Activated CD4-positive, alpha-beta T cell treated with anti-CD3 and anti-CD28 coated beads, Interleukin-2, amount 10 ng/mL, durations not matched to agents 24 days and 14 days (primary cell): ENCODE results near the gene GABRB2. TPM values are rescaled to one million over a fixed set of nuclear protein-coding genes. Genes with fewer than 3 reads are reported as not detected.
"Not testable (repeated sequence)": the region's sequence is repeated elsewhere in the genome, so short reads cannot be mapped to it uniquely, and the experiment has no call there.

Source experiments
- DNase-seq: peaks from one replicate; pipeline ENCODE4 v3.0.0; 2022
- H3K27ac Mint-ChIP-seq: one replicate; pipeline ENCODE4 v1.8.0; 2022; ENCODE audit warnings: mild to moderate bottlenecking, mixed read lengths
- H3K27me3 Mint-ChIP-seq: one replicate; pipeline ENCODE4 v1.8.0; 2022; ENCODE audit warnings: mixed read lengths
- H3K36me3 Mint-ChIP-seq: one replicate; pipeline ENCODE4 v1.8.0; 2022; ENCODE audit warnings: low read depth, mild to moderate bottlenecking, mixed read lengths
- H3K4me1 Mint-ChIP-seq: one replicate; pipeline ENCODE4 v1.8.0; 2021; ENCODE audit warnings: mixed read lengths
- H3K4me3 Mint-ChIP-seq: one replicate; pipeline ENCODE4 v1.8.0; 2022; ENCODE audit warnings: mild to moderate bottlenecking, moderate library complexity, mixed read lengths
- H3K9me3 Mint-ChIP-seq: one replicate; pipeline ENCODE4 v1.8.0; 2021; ENCODE audit warnings: mixed read lengths
- intact Hi-C: fragments of 100-400 bp; cut with micrococcal nuclease; formaldehyde crosslinking; loops from one replicate; pipeline ENCODE4 v1.15.1; 2023
- total RNA-seq: library from RNA; stranded (reverse); gene quantifications from 2 replicates; pipeline ENCODE4 v1.2.3, GENCODE V29; 2022

GABRB2 gene
- total RNA-seq, 1 donor from 2014 or later, result not detected

DNA sequence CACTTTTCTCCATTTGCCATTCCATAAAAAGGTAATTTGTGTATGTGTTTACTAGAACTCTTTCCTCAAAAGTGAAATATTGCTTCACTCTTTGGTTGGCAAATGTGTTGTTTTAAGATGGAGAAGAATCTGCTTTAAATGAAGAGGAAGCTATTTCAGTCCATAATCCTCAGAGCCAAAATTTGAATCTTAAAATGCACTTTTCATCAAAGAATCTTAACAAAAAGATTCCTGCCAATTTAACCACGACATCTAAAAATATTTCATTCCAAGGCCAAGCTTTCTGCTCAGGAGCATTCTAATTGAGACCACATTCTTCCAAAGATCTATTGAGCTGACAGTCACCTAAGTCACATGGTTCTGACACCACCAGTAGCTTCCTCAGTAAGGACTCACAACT lies 7.5 kb downstream of the GABRB2 start:
- no peaks in the 10 kb centered on the region for H3K9me3 Mint-ChIP-seq
- intact Hi-C loops, result no loop called here
- H3K4me1 Mint-ChIP-seq, result no peaks in the 10 kb centered on the region
- peaks cover 2% of the 10 kb centered on the region for H3K27me3 Mint-ChIP-seq
- H3K27ac Mint-ChIP-seq, result no peak overlapping the region
- no peaks in the 10 kb centered on the region for H3K36me3 Mint-ChIP-seq
- no peak for DNase-seq
- H3K4me3 Mint-ChIP-seq, result no peak overlapping the region

DNA sequence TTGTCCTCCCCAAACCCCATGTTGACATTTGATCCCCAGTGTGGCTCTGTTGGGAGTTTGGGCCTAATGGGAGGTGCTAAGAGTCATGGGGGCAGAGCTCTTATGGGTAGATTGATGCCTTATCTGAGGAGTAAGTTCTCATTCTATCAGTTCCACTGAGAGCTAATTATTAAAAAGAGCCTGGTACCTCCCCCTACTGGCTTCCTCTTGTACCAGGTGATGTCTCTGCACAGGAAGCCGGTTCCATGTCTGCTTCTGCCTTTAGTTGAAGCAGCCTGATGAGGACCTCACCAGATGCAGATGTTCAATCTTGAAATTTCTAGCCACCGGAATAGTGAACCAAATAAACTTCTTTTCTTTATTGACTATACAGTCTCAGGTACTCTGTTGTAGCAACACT lies 10.8 kb downstream of the GABRB2 start:
- no peaks in the 10 kb centered on the region for H3K9me3 Mint-ChIP-seq
- no peak overlapping the region for H3K27ac Mint-ChIP-seq
- no peaks in the 10 kb centered on the region for H3K4me1 Mint-ChIP-seq
- H3K4me3 Mint-ChIP-seq, result no peak overlapping the region
- H3K36me3 Mint-ChIP-seq, result no peaks in the 10 kb centered on the region
- no peak for DNase-seq
- intact Hi-C loops, result no loop called here
- no peaks in the 10 kb centered on the region for H3K27me3 Mint-ChIP-seq

DNA sequence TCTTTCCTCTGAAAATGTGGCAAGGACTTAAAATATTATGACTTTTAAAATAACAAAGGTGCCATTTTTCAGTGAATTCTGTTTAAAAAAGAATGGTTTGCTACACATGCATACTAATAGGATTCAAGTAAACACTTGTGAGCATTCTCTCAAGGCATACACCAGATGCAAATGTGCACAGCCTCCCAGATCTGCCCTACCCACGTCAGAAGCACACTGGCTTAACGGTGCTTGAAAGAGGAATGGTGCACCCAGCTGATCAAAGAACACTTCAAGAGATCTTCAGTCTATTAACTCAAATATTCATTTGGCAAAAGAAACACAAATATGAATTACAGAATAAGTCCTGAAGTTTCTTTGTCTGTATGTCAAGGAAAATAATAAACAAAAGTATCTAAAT lies 15.8 kb downstream of the GABRB2 start:
- no peaks in the 10 kb centered on the region for H3K9me3 Mint-ChIP-seq
- H3K27ac Mint-ChIP-seq, result no peak overlapping the region
- DNase-seq, result no peak
- H3K4me1 Mint-ChIP-seq, result no peaks in the 10 kb centered on the region
- H3K27me3 Mint-ChIP-seq, result no peaks in the 10 kb centered on the region
- H3K4me3 Mint-ChIP-seq, result no peak overlapping the region
- intact Hi-C loops, result no loop called here
- H3K36me3 Mint-ChIP-seq, result no peaks in the 10 kb centered on the region

DNA sequence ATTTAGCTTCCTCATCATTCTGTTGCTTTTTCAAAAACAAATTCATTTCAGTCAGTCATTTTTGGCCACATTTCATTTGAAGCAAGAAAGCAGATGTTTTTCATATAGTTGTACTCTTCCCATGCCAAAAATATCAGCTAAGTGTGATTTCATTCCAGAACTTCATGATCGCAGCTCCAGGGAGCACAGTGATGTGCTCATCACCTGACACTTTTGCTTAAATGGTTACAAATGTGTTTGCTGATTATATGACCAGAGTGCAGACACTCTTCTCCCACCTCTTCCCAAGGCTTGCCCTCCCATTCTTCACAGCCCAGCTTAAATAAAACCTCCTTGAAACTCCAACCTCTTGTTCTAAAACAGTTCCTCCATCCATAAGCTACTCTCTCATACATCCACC lies 32.6 kb downstream of the GABRB2 start:
- DNase-seq, result no peak
- Mint-ChIP-seq H3K27ac (no peak overlapping the region), H3K4me1 (no peaks in the 10 kb centered on the region), H3K4me3 (no peak overlapping the region), H3K36me3 (no peaks in the 10 kb centered on the region), H3K27me3 (no peaks in the 10 kb centered on the region), H3K9me3 (peaks cover 5% of the 10 kb centered on the region)
- intact Hi-C loops, result no loop called here

DNA sequence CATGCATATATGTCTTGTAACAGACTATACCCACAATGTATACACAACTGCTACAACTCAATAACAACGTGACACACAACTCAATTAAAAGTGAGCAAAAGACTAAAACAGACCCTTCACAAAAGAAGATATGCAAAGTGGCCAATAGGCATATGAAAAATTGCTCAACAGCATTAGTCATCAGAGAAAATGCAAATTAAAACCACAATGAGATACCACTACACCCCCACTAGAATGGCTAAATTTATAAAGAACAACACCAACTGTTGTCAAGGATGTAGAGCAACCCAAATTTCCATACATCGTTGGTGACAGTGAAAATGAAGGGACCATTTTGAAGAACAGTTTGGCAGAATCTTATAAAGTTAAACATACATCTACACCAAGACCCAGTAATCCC lies 38.9 kb downstream of the GABRB2 start:
- Mint-ChIP-seq H3K9me3 (no peaks in the 10 kb centered on the region), H3K27me3 (no peaks in the 10 kb centered on the region), H3K36me3 (no peaks in the 10 kb centered on the region), H3K4me3 (no peak overlapping the region), H3K4me1 (no peaks in the 10 kb centered on the region), H3K27ac (no peak overlapping the region)
- DNase-seq, result no peak
- intact Hi-C loops, result no loop called here

DNA sequence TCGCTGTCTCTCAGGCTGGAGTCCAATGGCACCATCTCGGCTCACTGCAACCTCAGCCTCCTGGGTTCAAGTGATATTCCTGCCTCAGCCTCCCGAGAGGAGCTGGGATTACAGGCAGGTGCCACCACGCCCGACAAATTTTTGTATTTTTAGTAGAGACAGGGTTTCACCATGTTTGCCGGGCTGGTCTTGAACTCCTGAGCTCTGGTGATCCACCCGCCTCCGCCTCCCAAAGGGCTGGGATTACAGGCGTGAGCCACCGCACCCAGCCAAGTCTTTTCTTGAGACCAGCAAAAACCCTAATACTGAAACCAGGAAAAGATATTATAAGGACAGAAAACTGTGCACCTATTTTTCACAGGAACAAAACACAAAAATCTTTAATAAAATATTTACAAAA lies 41.4 kb downstream of the GABRB2 start:
- H3K4me3 Mint-ChIP-seq, H3K36me3 Mint-ChIP-seq, DNase-seq, H3K27ac Mint-ChIP-seq, H3K4me1 Mint-ChIP-seq, intact Hi-C loops, H3K9me3 Mint-ChIP-seq, H3K27me3 Mint-ChIP-seq: not testable (repeated sequence)

DNA sequence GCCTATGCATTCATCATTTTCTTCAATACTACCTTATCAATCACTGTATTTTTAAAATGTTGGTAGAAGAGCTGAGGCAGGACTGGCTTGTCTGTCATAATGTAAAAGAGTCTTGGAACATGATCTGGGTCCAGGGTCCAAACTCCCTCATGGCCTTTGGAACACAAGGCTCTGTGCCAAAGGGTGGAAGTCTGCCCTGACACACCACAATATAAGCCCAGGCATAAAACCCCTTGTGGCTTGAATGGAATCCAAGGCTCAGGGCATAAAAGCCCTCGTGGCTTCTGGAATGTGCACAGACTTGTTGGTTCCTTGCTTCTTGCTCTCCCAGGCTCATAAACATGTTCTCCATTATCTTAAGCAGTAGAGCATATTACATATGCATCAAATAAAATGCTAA lies 48.0 kb downstream of the GABRB2 start:
- Mint-ChIP-seq H3K27ac (no peak overlapping the region), H3K9me3 (peaks cover 3% of the 10 kb centered on the region), H3K4me3 (no peak overlapping the region), H3K4me1 (no peaks in the 10 kb centered on the region), H3K36me3 (no peaks in the 10 kb centered on the region), H3K27me3 (no peaks in the 10 kb centered on the region)
- intact Hi-C loops, result no loop called here
- no peak for DNase-seq

DNA sequence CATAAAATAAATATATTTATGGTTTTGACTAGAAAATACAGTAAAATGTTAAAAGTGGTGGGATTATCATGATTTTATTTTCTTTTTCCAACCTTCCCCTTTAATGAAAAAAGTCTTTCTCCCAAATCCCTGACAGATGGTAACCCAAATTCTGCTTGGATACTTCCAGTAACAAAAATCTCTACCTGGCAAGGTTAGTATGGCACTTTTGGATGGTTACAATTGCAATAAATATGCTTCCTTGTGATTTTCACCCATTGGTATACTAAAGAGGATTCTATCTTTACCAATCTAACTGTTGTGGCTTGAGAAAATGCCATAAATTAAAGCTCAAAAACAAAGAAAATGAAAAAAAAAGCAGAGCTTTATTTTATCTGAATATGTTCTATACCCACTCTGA lies 62.8 kb downstream of the GABRB2 start:
- intact Hi-C loops, result no loop called here
- Mint-ChIP-seq H3K27ac (no peak overlapping the region), H3K4me1 (no peaks in the 10 kb centered on the region), H3K27me3 (no peaks in the 10 kb centered on the region), H3K36me3 (no peaks in the 10 kb centered on the region), H3K9me3 (no peaks in the 10 kb centered on the region), H3K4me3 (no peak overlapping the region)
- no peak for DNase-seq

DNA sequence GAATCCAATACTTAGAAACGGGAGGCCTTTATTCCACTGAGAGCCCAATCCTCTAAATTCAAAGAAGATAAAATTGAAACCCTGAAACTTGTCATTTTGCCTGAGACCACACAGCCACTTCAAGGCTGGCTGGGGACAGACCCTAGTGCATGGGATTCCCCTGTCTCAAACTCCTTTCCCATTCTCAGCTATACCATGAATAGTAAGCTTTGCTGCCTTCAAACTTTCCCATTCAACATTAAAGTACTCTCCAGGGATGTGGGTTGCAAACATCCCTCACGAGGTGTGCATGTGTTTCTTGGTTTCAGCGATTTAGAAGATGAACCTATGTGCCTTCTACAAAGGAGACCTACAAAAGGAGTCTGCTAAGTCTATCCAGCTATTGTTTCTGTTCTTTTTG lies 64.6 kb downstream of the GABRB2 start:
- no peaks in the 10 kb centered on the region for H3K27me3 Mint-ChIP-seq
- no peaks in the 10 kb centered on the region for H3K36me3 Mint-ChIP-seq
- no peak for DNase-seq
- no peaks in the 10 kb centered on the region for H3K4me1 Mint-ChIP-seq
- intact Hi-C loops, result no loop called here
- H3K27ac Mint-ChIP-seq, result no peak overlapping the region
- H3K9me3 Mint-ChIP-seq, result no peaks in the 10 kb centered on the region
- H3K4me3 Mint-ChIP-seq, result no peak overlapping the region

DNA sequence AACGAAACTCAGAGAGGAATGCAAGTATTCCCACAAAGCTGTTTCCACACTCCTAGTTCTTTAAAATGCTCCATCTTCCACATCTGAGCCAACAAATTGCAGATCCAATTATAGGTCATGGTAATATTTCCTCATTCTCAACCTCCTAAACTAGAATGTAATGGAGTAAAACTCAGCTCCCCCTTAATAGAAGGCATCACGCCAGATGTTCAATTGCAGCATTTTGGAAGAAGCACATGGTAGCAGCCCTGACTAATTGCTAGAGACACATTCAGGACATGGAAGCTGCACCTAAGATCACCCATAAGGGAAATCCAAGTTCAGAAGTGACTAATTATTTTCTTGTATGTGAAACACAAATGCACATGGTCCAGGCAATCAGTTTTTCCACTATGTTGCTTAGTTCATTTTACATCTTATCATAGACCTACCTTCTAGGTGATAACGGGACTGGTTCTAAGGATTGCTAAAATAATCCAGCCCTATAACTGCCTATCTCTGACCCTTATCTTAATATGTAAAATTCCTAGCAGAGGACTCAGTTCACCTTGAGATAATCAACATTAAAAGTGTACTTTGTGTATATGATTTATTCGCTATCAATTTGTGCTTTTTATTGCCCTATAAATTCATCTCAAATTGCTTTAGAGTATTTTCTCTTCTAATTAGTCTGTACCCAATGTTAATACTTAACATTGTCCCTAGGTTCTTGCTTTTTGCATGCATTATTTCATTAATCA lies 75.1 kb downstream of the GABRB2 start:
- H3K9me3 Mint-ChIP-seq, result no peaks in the 10 kb centered on the region
- no peak for DNase-seq
- intact Hi-C loops, result no loop called here
- no peak overlapping the region for H3K27ac Mint-ChIP-seq
- no peaks in the 10 kb centered on the region for H3K27me3 Mint-ChIP-seq
- no peaks in the 10 kb centered on the region for H3K4me1 Mint-ChIP-seq
- H3K36me3 Mint-ChIP-seq, result no peaks in the 10 kb centered on the region
- H3K4me3 Mint-ChIP-seq, result no peak overlapping the region

DNA sequence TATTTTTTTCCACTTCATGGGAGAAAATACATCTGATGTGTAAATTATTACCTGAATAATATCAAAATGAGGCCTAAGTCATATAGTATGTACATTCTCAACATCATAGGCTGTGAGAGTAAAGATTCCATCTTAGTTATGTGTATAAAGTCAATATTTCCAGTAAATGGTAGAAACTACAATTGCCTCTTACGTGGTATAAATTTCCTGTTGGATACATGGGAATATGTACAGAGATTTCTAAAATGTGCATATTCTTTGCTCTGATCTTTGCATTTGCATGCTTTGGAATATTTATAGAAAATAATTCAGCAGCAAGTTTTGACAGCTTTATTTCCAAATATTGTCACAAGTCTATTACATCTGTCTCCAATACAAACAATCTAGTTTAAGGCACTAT lies 78.8 kb downstream of the GABRB2 start:
- intact Hi-C loops, result no loop called here
- no peaks in the 10 kb centered on the region for H3K4me1 Mint-ChIP-seq
- DNase-seq, result no peak
- no peak overlapping the region for H3K27ac Mint-ChIP-seq
- no peak overlapping the region for H3K4me3 Mint-ChIP-seq
- H3K27me3 Mint-ChIP-seq, result no peaks in the 10 kb centered on the region
- H3K36me3 Mint-ChIP-seq, result no peaks in the 10 kb centered on the region
- no peaks in the 10 kb centered on the region for H3K9me3 Mint-ChIP-seq

DNA sequence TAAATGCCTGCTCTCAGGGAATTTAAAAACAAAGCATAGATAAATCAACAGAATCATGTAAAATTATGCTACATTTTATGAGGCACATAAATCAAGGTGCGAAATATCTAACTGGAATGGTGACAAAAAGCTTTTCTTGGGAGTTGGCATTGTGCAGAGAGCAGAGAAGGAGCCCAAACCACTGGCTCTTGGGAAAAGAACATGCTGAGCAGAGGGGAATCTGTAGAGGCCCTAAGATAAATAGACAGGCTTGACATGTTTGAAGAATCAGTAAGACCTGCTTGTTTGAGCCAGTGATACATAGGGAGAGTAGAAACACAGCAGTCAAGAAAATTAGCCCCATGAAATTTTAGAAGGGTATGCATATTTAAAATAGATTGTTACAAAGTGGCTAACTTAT lies 85.8 kb downstream of the GABRB2 start:
- DNase-seq, result no peak
- Mint-ChIP-seq H3K9me3 (no peaks in the 10 kb centered on the region), H3K36me3 (no peaks in the 10 kb centered on the region), H3K27ac (no peak overlapping the region), H3K4me1 (no peaks in the 10 kb centered on the region), H3K4me3 (no peak overlapping the region), H3K27me3 (no peaks in the 10 kb centered on the region)
- intact Hi-C loops, result no loop called here

DNA sequence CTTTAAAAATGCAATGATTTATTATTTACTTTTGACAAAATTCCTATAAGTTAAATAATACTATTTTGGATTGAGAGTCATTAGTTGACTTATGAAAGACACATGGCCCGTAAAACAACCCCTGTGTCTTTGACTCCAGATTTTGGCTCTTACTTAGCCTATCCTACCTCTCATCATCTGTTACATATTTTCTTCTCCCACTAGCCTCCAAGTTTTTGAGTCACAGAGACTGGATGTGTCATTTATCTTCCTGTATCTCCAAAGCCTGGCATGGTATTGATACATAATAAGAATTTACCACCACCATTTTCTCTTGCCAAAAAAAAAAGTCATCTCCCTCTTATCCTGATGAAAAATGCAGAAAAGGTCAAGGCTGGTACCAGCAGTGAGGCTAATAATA lies 99.9 kb downstream of the GABRB2 start:
- Mint-ChIP-seq H3K27ac (no peak overlapping the region), H3K27me3 (no peaks in the 10 kb centered on the region), H3K4me1 (no peaks in the 10 kb centered on the region), H3K36me3 (no peaks in the 10 kb centered on the region), H3K4me3 (no peak overlapping the region), H3K9me3 (no peaks in the 10 kb centered on the region)
- no peak for DNase-seq
- intact Hi-C loops, result no loop called here

DNA sequence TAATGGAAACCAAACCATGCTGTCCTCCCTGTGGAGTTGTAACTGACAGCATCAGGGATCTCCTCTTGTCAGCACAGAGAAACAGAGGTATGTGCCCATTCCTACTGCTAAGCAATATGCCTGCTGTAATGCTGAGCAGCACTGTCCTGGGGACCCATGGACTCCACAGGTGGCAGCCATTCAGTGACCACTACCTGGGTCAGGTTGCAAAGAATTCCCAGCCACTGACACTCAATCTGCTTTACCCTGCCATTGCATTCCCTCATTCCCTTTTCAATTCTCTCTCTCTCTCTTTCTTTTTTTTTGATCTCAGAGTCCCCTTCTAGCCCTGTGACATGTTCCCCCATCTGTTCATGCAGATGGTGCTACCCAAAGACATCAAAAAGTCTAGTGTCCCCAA lies 104.1 kb downstream of the GABRB2 start:
- H3K9me3 Mint-ChIP-seq, result no peaks in the 10 kb centered on the region
- no peak for DNase-seq
- no peaks in the 10 kb centered on the region for H3K27me3 Mint-ChIP-seq
- no peak overlapping the region for H3K27ac Mint-ChIP-seq
- H3K36me3 Mint-ChIP-seq, result no peaks in the 10 kb centered on the region
- no peak overlapping the region for H3K4me3 Mint-ChIP-seq
- intact Hi-C loops, result no loop called here
- no peaks in the 10 kb centered on the region for H3K4me1 Mint-ChIP-seq

DNA sequence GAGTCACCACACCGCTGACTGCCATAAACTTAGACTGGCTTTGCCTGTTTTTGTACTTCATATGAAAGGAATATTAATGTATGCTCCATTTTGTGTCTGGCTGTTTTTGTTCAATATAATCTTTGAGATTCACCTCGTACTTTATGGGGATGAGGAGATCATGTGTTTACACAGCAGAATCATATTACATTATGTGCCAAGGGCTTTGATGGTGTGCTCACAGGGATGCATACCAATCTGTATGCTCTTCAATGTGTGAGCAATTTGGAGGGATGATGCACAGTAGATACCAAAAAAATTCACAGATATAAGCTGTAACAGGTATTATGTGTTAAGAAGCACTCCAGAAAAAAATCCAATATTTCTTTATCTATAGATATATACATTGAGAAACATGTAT lies 113.7 kb downstream of the GABRB2 start:
- H3K9me3 Mint-ChIP-seq, result no peaks in the 10 kb centered on the region
- no peak overlapping the region for H3K4me3 Mint-ChIP-seq
- DNase-seq, result no peak
- H3K27me3 Mint-ChIP-seq, result no peaks in the 10 kb centered on the region
- intact Hi-C loops, result no loop called here
- no peak overlapping the region for H3K27ac Mint-ChIP-seq
- H3K36me3 Mint-ChIP-seq, result no peaks in the 10 kb centered on the region
- H3K4me1 Mint-ChIP-seq, result no peaks in the 10 kb centered on the region
